OCI-LY1 (cell line): Measurements from ENCODE around the gene PPP4R3A.

Experiments
- H2AFZ ChIP-seq: fragments of 200-600 bp; sonication (generic), shearing (Covaris generic); 2 replicates; pipeline ENCODE4 v1.6.0; 2014; ENCODE audit warnings: antibody characterized with exemption, mild to moderate bottlenecking, low read length
- H3F3A ChIP-seq: fragments of 200-600 bp; sonication (generic), shearing (Covaris generic); 2 replicates; pipeline ENCODE4 v1.6.0; 2014; ENCODE audit warnings: mild to moderate bottlenecking, antibody characterized with exemption, low read length, moderate library complexity; ENCODE audit not compliant: insufficient read depth
- H3K27ac ChIP-seq: fragments of 200-600 bp; sonication (generic); 2 replicates; pipeline ENCODE4 v1.5.1; 2014; ENCODE audit warnings: low read length, mixed run types, mild to moderate bottlenecking, low read depth; ENCODE audit not compliant: poor library complexity, severe bottlenecking
- H3K27me3 ChIP-seq: fragments of 200-600 bp; sonication (generic); 2 replicates; pipeline ENCODE4 v1.6.0; 2014; ENCODE audit warnings: antibody characterized with exemption, mild to moderate bottlenecking, low read length, moderate library complexity; ENCODE audit not compliant: insufficient read depth
- H3K36me3 ChIP-seq: fragments of 200-600 bp; sonication (generic); 2 replicates; pipeline ENCODE4 v1.6.1; 2014; ENCODE audit warnings: mild to moderate bottlenecking, antibody characterized with exemption, low read length, moderate library complexity, mixed read lengths; ENCODE audit not compliant: insufficient read depth
- H3K4me1 ChIP-seq: fragments of 200-600 bp; sonication (generic); 2 replicates; pipeline ENCODE4 v1.5.1; 2014; ENCODE audit warnings: mild to moderate bottlenecking, low read length, moderate library complexity; ENCODE audit not compliant: insufficient read depth, severe bottlenecking
- H3K4me2 ChIP-seq: fragments of 200-600 bp; sonication (generic), shearing (Covaris generic); 2 replicates; pipeline ENCODE4 v1.6.1; 2014; ENCODE audit warnings: low read length
- H3K4me3 ChIP-seq: fragments of 200-600 bp; sonication (generic); 2 replicates; pipeline ENCODE4 v1.5.1; 2014; ENCODE audit warnings: low read length, low read depth, mild to moderate bottlenecking, mixed read lengths; ENCODE audit not compliant: poor library complexity, severe bottlenecking
- H3K79me2 ChIP-seq: fragments of 200-600 bp; shearing (Covaris generic); 2 replicates; pipeline ENCODE4 v1.6.1; 2016; ENCODE audit warnings: mixed run types, low read length, mixed read lengths; ENCODE audit not compliant: insufficient read depth
- H3K9ac ChIP-seq: fragments of 200-600 bp; sonication (generic), shearing (Covaris generic); 2 replicates; pipeline ENCODE4 v1.6.1; 2014; ENCODE audit warnings: mild to moderate bottlenecking, low read length, mixed read lengths
- H3K9me2 ChIP-seq: fragments of 200-600 bp; sonication (generic), shearing (Covaris generic); 2 replicates; pipeline ENCODE4 v1.6.1; 2014; ENCODE audit warnings: low read depth, mild to moderate bottlenecking, low read length, mixed read lengths
- H3K9me3 ChIP-seq: fragments of 200-600 bp; shearing (Covaris generic); 2 replicates; pipeline ENCODE4 v1.6.1; 2014; ENCODE audit warnings: low read length, mixed read lengths
- H4K20me1 ChIP-seq: fragments of 200-600 bp; sonication (generic), shearing (Covaris generic); 2 replicates; pipeline ENCODE4 v1.6.0; 2016; ENCODE audit warnings: mild to moderate bottlenecking, low read length; ENCODE audit not compliant: insufficient read depth
- CTCF ChIP-seq: fragments of 200-600 bp; sonication (generic), shearing (Covaris generic); IDR thresholded peaks from 2 replicates; pipeline ENCODE4 v1.5.1; 2017; ENCODE audit warnings: mild to moderate bottlenecking, antibody characterized with exemption, low read length, moderate library complexity, mixed read lengths
- EZH2 ChIP-seq: fragments of 200-600 bp; sonication (generic), shearing (Covaris generic); IDR thresholded peaks from 2 replicates; pipeline ENCODE4 v1.8.0; 2017; ENCODE audit warnings: borderline replicate concordance, mixed run types, mild to moderate bottlenecking, antibody characterized with exemption, low read length, moderate library complexity, mixed read lengths

The PPP4R3A gene

GRCh38 chr14:91521061-91521640 is 11.0 kb upstream of the PPP4R3A start:
- Histone ChIP-seq H3K4me1 (no peaks in the 10 kb centered on the region), H3K27ac (no peak overlapping the region), H3K79me2 (no peaks in the 10 kb centered on the region), H3F3A (no peaks in the 10 kb centered on the region), H3K9ac (no peak overlapping the region), H3K9me2 (no peaks in the 10 kb centered on the region), H4K20me1 (no peaks in the 10 kb centered on the region), H2AFZ (no peak overlapping the region), H3K27me3 (no peaks in the 10 kb centered on the region), H3K9me3 (no peaks in the 10 kb centered on the region), H3K36me3 (no peaks in the 10 kb centered on the region), H3K4me3 (no peak overlapping the region), H3K4me2 (no peak overlapping the region)
- TF ChIP-seq CTCF (no peak), EZH2 (no peak)

GRCh38 chr14:91520138-91520537 is 10.0 kb upstream of the PPP4R3A start:
- no peak overlapping the region for H2AFZ ChIP-seq
- no peak overlapping the region for H3K4me2 ChIP-seq
- no peaks in the 10 kb centered on the region for H3K79me2 ChIP-seq
- no peaks in the 10 kb centered on the region for H4K20me1 ChIP-seq
- no peaks in the 10 kb centered on the region for H3K9me3 ChIP-seq
- TF ChIP-seq EZH2 (no peak), CTCF (no peak)
- H3K9me2 ChIP-seq, result no peaks in the 10 kb centered on the region
- no peaks in the 10 kb centered on the region for H3F3A ChIP-seq
- no peak overlapping the region for H3K27ac ChIP-seq
- no peak overlapping the region for H3K4me3 ChIP-seq
- H3K9ac ChIP-seq, result no peak overlapping the region
- no peaks in the 10 kb centered on the region for H3K4me1 ChIP-seq
- no peaks in the 10 kb centered on the region for H3K27me3 ChIP-seq
- H3K36me3 ChIP-seq, result no peaks in the 10 kb centered on the region

GRCh38 chr14:91519239-91520036 is 9.3 kb upstream of the PPP4R3A start:
- Histone ChIP-seq H3F3A (0 out of 2 replicates have a peak, but pooled peaks cover 3% of the 10 kb centered on the region), H3K27ac (no peak overlapping the region), H3K4me3 (no peak overlapping the region), H3K27me3 (no peaks in the 10 kb centered on the region), H3K9me3 (no peaks in the 10 kb centered on the region), H3K36me3 (no peaks in the 10 kb centered on the region), H3K9me2 (no peaks in the 10 kb centered on the region), H3K4me2 (no peak overlapping the region), H3K4me1 (no peaks in the 10 kb centered on the region), H4K20me1 (no peaks in the 10 kb centered on the region), H3K9ac (no peak overlapping the region), H3K79me2 (no peaks in the 10 kb centered on the region), H2AFZ (no peak overlapping the region)
- no peak for TF ChIP-seq CTCF
- TF ChIP-seq EZH2, result no peak
